ENCODE data around the gene SBSN.

GRCh38 chr19:35545855-35546381 is 17.8 kb upstream of the SBSN start:
- TF ChIP-seq CTCF (IDR thresholded peaks at IDR 0.05; ENCODE audit: poor library complexity) (no peak), EZH2phosphoT487 (IDR thresholded peaks at IDR 0.05; ENCODE audit: low read depth, severe bottlenecking, unreplicated experiment) (no peak)

Measured in hepatocyte (in vitro differentiated cells).